ENCODE data around the gene ELF5.

The ELF5 gene

DNA sequence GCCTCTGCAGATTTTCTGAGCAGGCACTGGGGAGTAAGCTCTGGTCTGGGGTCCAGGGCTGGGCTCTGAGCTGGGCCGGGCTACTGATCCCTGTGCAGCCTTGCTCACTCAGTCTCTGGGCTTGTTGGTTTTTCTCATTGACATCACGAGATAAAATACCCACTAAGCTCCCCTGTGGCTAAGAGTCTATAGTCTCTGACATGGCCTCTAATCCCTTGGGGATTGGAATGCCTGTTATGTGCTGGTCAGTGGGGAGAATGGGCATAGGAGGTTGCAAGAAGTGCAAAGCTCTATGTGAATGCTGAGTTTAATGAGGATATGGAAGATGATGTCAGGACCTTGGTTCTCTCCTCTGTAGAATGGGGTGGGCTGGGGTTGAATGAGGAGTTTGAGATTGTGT, 23.3 kb downstream of the ELF5 start:
- no peak for DNase-seq

DNA sequence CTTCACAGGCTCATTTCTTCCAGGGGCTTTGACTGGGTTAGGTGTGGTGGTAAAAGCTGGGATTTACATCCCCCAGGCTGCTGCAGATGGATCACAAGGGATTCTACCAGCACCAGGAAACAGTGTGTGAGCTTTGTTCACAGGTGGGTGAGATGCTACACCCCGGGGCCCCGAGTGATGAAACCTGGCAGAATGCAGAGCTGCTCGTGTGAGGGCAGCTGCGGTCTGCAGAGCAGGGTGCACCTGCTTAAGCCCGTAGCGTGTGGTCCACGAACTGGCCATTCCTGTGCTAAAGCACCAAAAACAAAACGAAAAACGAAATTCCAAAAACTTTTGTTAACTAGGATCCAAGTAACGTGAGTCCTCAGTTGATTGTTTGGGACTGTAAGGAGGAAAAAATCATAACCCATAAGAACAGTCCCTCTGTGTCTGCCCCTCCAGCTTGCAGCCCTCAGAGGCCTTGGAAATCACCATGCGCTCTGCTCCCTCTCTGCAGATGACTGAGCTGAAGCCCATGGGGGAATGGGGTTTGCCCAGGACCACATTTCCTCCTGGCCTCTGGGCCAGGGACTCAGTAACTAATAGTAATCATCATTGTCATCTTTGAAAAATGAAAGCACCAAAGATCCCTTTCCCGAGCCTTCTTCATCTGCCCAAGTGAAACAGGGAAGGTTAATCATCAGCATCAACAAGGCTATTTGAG, 24.6 kb downstream of the ELF5 start:
- DNase-seq = no peak

DNA sequence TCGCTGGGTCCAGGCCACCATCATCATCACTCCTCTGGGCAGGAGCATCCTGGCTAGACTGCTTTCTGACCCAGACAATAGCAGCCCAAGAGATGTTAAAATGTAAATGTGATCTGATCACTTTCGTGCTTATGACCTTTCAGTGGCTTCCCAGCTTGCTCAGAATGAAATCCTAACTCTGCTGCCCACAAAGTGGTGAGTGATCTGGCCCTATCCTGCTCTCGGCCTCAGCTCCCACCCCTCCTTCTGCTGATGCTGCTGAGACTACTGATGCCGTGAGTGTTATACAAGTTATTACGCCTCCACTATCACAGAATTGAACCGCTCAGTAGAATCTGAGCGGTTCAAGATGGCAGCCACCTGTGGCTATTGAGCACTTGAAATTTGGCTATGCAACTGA, 26.2 kb downstream of the ELF5 start:
- no peak for DNase-seq

DNA sequence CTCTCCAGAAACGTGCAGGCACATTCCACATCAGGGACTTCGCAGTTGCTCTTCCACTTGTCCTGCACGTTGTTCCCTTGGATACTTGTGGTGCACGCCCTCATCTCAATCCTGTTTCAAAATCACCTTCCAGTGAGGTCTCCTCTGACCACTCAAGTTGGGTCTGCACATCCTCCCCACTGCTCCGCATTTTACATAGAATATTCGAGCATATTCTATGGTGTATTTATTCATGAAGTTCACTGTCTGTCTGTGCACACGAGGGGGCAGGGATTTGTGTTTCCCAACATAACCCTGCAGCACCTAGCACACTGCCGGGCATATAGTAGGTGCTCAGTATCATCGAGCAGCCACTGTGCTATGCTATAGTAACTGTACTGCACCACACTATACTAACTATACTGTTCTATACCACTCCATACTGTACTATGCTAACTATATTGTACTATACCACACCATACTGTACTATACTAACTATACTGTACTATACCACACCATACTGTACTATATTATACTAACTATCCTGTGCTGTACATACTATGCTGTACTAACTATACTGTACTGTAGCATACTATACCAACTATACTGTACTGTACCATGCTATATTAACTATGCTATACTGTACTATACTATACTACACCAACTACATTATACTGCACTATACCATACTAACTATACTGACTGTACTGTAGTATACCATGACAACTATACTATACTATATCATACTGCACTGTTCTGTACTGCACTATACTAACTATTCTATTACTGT, 30.3 kb downstream of the ELF5 start:
- DNase-seq = no peak

DNA sequence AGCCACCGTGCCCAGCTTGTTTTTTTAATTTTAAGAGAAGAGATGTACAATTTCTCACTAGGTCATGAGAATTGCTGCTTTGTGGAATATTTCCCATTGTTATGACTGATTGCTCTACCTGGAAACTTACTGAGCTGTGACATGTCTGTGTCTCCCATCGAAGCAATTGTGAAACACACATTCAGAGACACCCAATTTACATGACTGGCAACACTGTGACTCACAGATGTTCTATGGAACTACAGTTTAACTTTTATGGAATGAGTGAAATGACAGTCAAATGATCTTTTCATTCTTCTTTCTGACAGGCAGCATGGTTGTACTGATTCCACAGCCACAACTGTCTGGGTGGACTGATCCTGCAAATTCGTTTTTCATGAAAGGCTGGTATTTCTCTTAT, 32.3 kb downstream of the ELF5 start:
- no peak for DNase-seq

DNA sequence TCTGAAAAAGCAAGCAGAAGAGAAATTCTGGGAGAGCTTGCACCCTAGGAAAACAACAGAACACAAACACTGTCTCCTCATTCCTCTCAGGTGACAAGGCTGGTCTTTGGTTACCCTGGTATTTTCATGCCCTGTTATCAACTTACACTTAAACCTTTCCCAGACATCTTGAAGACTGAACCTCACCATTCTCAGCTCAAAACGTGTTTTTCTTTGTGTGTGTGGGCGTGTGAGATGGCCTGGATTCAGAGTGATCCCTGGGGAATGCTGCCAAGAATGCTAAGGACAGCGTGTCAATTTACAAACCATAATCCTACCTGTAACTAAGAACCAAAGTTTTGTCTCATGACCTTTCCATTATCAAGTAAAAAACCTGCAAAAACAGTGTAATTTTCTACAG, 33.3 kb downstream of the ELF5 start:
- DNase-seq = no peak

DNA sequence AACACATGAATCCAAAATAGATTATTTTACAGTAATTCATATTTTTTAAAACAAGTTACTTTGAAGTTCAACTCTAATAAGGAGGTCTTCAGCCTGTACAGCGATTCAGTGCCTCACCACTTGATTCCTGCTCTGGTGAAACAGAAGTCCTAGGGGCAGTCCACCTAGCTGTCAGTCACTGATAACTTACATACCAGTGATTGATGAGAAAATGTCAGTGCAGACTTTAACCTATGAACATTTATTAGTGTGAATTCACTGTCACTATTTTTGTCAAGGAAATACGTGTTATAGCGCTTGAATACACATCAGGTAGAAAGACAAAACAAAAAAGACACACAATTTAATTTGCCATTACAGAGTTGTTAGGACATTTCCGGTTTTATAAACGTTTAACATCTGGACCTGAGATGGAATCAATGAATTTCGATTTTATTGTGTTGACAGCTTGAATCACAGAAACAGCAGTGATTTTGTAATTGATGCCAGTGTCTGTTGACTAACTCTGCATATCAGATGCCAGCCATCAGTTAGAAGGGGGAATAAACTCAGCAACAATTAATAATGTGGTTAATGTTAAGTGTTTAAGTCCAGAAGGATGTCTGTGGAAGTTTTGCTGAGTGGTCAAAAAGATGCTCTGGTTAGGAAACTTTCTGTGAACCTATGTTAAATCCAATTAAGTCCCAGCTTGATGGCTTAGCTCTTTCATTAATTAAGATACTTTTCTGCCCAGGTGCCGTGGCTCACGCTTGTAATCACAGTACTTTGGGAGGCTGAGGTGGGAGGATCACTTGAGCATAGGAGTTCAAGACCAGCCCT, 34.5 kb downstream of the ELF5 start:
- DNase-seq = no peak

DNA sequence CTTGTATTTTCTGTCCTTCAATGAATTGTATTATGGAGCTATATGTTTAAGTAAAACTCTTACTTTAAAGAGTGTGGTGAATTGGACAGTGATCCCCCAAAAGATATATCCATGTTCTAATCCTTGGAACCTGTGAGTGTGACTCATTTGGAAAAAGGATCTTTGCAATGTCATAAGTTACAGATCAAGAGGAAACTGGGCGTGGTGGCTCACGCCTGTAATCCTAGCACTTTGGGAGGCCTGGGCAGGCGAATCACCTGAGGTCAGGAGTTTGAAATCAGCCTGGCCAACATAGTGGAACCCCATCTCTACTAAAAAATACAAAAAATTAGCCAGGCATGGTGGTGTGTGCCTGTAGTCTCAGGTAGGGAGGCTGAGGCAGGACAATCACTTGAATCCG, 36.7 kb downstream of the ELF5 start:
- no peak for DNase-seq

DNA sequence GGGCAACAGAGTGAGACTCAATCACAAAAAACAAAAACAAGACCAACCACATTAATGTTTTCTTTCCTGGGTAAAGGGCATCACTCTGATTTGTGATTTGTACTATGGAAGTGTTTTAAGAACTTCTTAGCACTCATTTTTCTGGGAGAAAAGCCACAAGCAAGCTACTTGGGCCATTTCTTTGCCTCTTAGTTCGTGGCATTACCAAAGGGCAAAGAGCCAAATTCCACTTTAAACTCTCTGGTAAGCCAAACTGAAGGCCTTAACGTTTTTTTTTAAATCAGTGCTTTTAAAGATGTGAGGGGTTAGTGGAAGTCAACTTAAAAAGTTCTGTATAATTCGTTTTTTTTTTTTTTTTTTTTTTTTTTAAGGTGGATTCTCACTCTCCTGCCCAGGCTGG, 37.9 kb downstream of the ELF5 start:
- DNase-seq = no peak

DNA sequence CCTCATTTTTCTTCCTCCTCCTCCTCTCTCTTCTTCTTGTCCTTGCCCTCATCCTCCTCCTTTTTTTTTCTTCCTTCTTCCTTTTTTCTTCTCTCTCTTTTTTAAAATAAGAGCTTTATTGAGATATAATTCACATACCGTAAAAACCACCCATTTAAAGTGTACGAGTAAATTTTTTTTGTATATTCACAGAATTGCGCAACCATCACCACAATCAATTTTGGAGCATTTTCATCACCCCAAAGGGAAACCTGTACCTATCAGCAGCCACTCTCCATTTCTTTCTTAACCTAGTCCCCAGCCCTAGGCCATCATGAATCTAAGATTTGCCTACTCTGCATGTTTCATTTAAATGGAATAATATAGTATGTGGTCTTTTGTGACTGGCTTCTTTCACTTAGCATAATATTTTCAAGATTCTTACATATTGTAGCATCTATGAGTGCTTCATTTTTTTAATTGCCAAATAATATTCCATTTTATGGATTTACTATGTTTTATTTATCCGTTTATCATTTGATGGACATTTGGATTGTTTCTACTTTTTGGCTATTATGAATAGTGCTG, 39.9 kb downstream of the ELF5 start:
- no peak for DNase-seq

DNA sequence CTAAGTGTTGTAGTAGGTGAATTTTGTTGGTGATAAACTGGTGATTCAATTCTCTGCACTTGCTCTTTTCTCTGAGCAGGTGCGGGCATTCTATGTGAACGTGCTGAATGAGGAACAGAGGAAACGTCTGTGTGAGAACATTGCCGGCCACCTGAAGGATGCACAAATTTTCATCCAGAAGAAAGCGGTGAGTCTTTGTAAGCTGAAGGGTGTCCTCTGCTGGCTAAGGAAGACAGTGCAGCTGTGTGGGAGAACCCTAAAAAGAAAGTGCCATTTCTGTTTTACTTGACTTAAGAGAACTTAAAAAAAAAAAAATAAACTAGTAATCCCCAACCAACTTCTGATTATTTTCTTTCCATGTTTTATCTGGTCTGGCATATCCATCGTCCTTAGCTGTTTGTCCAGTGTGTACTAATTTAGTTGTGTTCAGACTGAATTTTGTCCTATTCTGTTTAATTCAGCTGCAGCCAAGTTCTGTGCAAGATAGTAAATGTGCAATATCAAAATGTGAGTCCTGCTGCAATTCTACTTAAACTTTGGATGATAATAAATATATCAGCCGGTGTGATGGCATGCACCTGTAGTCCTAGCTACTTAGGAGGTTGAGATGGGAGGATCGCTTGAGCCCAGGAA, 45.3 kb downstream of the ELF5 start:
- DNase-seq = peak in 2 of 5 experiments; percentile 7 to 28

DNA sequence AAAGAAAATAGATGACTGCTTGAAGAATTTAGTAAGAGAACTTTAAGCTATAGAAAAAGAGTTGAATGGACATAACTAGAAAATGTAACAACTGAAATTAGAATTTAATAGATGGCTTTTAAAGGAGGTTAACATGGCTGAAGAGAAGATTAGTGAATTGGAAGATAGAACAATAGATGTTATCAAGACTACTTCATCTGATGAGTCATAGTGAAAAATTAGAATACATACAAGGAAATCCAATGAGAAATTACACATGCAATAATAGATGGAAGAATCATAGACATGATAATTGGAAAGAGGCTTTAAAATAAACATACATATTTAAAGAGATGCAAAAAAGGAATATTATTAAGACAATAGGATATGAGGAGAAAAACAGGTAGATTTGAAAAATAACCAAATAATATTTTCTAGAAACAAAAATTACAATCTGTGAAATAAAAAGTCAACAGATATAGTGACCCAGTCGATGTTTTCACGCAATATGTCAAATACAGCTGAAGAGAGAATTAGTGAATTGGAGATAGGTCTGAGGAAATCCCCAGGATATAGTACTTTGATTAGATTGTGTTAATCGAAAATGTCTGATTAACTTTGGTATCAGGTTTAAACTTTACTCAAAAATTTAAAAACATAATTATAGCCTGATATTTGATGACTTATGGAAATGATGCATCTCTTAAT, 46.6 kb downstream of the ELF5 start:
- DNase-seq = no peak

DNA sequence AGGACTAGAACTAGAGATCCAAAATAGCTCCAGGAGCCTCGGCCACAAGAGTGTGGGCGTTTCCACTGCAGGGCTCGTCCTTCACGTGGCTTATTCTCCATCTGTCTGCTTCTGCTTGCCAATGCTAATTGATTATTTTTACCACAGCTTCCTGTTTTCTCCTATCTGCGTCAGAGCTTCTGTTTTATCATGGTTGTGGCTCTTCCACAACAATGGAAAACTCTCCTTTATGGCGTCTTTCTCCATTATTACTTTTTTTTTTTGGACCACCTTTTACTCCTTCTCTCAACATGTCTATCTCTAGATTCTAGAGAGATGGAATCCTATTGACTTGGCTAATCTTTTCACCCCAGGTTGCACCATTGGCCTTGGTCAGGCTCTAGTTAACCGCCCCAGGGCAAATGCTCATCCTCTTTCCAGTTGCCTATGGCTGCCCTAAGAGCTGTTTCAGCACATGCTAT, 49.0 kb downstream of the ELF5 start:
- DNase-seq = no peak

DNA sequence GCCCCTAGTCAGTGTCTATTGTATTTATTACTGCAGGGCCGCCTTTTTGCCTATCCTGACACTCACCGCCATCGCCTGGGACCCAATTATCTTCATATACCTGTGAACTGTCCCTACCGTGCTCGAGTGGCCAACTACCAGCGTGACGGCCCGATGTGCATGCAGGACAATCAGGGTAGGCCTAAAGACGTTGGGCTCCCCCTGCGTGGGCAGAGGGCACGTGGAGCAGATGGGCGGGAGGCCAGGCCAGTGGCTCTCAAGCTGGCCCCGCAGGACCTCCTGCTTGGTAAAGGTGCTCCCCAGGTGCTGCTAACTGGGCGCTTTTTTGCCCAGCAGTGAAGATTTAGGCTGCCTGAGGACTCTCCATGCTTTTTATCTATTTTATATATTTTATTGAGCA, 52.4 kb downstream of the ELF5 start:
- no peak for DNase-seq

DNA sequence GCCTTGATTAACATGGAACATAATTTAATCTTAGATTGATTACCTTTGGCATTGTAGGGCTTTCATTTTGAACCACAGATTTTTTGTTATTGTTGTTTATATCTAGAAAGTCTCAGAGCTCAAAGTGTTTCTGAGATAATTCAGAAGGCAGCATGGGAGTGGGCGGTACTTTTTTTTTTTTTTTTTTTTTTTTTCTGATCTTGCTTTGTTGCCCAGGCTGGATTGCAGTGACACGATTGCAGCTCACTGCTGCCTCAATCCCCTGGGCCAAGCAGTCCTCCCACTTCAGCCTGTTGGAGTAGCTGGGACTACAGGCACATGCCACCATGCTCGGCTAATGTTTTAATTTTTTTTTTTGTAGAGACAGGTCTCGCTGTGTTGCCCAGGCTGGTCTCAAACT, 53.3 kb downstream of the ELF5 start:
- no peak for DNase-seq

DNA sequence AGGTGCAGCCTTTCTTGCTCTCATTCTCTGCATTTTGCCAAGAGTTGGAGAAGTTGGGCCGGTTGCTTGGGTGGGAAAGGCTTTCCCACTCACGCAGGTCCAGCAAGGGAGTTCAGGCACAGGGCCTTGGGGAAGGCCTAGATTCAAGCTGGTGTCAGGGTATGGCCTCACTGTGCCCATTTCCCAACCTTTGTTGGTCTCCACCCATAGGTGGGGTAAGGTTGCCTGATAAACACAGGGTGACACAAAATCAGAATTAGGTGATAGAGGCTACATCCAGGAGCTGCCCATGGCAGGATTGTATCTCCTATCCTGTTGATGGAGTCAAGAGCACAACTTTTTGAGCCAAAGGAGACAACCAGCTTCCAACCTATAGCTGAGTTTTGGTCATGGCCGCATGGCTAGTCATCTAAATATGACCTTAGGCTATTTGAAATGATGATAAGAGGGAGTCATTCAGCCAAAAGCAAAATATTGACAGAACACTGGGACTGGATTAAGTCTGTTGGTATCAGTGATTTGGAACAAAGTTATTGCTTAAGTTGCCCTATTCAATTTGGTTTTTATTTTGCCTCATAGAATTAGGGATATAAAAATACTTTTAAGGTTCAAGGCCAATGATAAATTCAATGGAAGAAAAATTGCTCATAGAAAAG, 54.0 kb downstream of the ELF5 start:
- DNase-seq = no peak

DNA sequence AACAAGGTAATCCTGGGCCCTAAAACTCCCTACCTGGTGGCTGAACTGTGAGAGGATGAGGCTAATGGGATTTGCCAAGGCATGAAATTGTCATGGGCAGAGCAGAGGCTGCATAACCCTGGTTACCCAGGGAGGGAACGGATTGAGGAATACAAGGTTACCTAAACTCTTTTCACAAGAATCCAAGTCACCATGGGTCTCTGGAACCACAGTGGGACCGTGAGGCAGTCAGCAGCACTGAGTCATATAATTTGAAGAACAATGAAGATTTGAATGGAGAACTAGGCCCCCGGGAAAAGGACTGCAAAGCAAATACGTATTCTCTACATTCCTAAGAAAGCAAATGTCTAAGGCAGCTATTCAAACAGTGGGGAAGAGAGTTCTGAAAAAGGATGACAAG, 55.1 kb downstream of the ELF5 start:
- DNase-seq = no peak

DNA sequence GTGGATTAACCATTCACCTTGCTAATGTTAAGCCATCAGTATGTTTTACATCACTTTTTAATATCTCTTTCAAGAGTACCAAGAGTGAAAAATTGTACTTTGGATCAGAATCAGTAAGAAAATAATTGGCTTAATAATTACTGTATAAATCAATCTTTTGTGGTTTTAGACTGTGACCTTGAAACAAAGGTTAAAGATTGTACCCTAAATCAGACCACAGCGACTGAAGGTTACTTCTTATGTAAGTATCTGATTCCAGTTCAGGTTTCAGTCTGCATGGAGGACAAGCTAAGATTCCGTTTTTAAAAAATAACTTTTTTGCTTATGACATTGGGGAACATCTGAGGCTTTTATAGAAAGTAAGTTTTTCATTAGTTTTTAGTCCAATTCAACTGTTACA, 56.0 kb downstream of the ELF5 start:
- no peak for DNase-seq

DNA sequence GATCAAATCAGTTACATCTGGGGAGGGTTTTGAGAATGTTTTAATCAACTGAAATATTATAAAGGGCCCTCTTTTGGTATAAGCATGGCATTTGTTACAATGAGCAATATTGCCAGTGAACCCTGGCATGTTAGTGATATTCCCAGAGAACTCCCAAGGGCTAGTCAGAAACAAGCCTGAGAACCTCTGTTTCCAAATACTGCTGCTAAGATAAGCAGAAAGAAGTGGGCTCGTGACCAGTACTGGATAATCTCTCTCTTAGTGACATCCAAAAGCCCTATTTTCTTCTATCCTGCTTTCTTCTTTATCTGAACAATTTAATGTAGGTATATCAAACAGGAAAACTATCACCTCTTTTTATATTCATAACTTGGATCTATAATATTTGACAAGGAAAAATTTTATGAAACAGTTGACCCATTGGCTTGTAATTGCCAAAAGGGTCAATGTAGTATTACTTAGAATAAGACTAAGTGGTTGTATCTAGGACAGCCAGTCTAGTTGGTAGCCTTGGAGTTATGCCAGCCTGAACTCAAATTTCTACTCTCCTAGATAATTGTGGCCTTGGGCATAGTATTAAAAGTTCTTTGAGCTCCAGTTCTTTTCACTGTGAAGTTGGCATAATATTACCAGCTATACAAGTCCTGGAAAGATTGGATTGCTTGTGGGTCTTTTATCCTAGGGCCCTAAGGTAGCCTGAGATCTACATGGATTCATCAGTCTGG, 59.1 kb downstream of the ELF5 start:
- no peak for DNase-seq

DNA sequence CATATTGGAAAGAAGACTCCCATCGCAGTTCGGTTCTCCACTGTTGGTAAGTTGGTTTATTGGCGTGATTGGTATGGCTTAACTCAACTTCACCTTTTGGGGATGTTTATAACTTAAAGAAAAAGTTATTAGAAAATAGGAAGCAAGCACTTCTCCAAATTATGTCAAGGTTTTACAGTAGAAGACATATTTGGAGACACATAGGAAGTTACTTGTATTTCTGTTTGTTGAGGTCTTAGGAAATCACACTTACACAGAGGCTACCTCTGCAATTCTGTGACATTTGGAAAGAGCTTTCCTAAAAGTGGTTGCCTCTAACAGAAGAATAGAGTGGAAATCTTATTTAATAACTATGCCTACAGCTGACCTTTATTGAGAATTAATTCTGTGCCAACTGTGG, 62.5 kb downstream of the ELF5 start:
- no peak for DNase-seq

DNA sequence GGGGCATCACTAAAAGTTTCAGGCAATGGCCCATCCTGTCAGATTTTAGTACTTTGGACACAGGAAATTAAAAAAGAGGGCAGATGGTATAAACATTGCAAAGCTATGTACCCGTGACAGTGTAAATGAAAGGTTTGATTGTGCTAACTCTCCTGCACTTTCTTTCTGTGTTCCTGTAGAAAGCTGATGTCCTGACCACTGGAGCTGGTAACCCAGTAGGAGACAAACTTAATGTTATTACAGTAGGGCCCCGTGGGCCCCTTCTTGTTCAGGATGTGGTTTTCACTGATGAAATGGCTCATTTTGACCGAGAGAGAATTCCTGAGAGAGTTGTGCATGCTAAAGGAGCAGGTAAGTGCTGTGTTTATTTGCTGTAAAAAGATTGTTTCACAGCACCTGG, 64.6 kb downstream of the ELF5 start:
- peak in 1 of 5 experiments; percentile 19 for DNase-seq

All from T-helper 2 cell (primary cell).